HL-60 (cell line): Measurements from ENCODE around the gene SCLT1.

Experiments used
- DNase-seq, 2 experiments: peaks; one replicate each; pipeline ENCODE4 v3.0.0-alpha.2; 2010 to 2020; ENCODE audit warnings: low read depth in 1 of 2, low spot score in 1 of 2
- H3K27ac ChIP-seq: fragments of 250-450 bp; sonication (Bioruptor Pico); replicated peaks from 2 replicates; pipeline ENCODE4 v1.5.1; 2020; ENCODE audit warnings: mild to moderate bottlenecking, moderate library complexity
- H3K27me3 ChIP-seq: fragments of 250-450 bp; sonication (Bioruptor Pico); 2 replicates; pipeline ENCODE4 v1.5.1; 2021; ENCODE audit warnings: mild to moderate bottlenecking, moderate library complexity; ENCODE audit not compliant: insufficient read depth, poor library complexity, severe bottlenecking
- H3K4me3 ChIP-seq: replicated peaks from 2 replicates; pipeline ENCODE4 v1.5.1; 2011; ENCODE audit warnings: mild to moderate bottlenecking, control low read depth, low read length; ENCODE audit not compliant: insufficient read depth
- CTCF ChIP-seq: IDR thresholded peaks from one replicate; pipeline ENCODE4 v1.5.1; 2011; ENCODE audit warnings: low read length, control low read depth, inconsistent platforms; ENCODE audit not compliant: insufficient read depth
- GABPA ChIP-seq: IDR thresholded peaks from 2 replicates; pipeline ENCODE4 v1.6.1; 2012; ENCODE audit warnings: low read depth
- POLR2AphosphoS5 ChIP-seq: IDR thresholded peaks from 2 replicates; pipeline ENCODE4 v1.6.1; 2012; ENCODE audit warnings: low read depth
- REST ChIP-seq: IDR thresholded peaks from 2 replicates; pipeline ENCODE4 v1.6.1; 2012; ENCODE audit warnings: low read depth; ENCODE audit not compliant: insufficient replicate concordance
- SPI1 ChIP-seq: IDR thresholded peaks from 2 replicates; pipeline ENCODE4 v1.6.1; 2012; ENCODE audit warnings: low read depth, mild to moderate bottlenecking, borderline replicate concordance

Gene SCLT1

GRCh38 chr4:128950796-128951195, 142.5 kb downstream of the SCLT1 start:
- TF ChIP-seq GABPA = no peak
- no peak for TF ChIP-seq CTCF
- TF ChIP-seq SPI1 = no peak
- no peak for TF ChIP-seq REST
- no peak for TF ChIP-seq POLR2AphosphoS5
- Histone ChIP-seq H3K27me3 (no peaks in the 10 kb centered on the region), H3K4me3 (no peak overlapping the region), H3K27ac (no peak overlapping the region)
- DNase-seq = no peak

- H3K27ac ChIP-seq = no peak overlapping the region
- no peak overlapping the region for H3K4me3 ChIP-seq
- no peak for DNase-seq
- TF ChIP-seq POLR2AphosphoS5 (no peak), GABPA (no peak), CTCF (no peak), REST (no peak), SPI1 (no peak)
- H3K27me3 ChIP-seq = no peaks in the 10 kb centered on the region
Observed at GRCh38 chr4:128946916-128947315, 146.4 kb downstream of the SCLT1 start.

- Histone ChIP-seq H3K27me3 (no peaks in the 10 kb centered on the region), H3K4me3 (no peak overlapping the region), H3K27ac (no peak overlapping the region)
- no peak for DNase-seq
- TF ChIP-seq GABPA (no peak), POLR2AphosphoS5 (no peak), SPI1 (no peak), REST (no peak), CTCF (no peak)
Observed at GRCh38 chr4:128942607-128943006, 150.7 kb downstream of the SCLT1 start.
